ENCODE measurements around the gene ANHX. TPM values are rescaled to one million over a fixed set of nuclear protein-coding genes. Genes with fewer than 3 reads are reported as not detected.

Gene ANHX
- total RNA-seq, 1 experiment from 2014 or later, result not detected

- H3K27me3 Mint-ChIP-seq (ENCODE audit: unreplicated experiment), result no peaks in the 10 kb centered on the region
- BruUV-seq (replicated peaks), result no TSS peak
- CTCF ChIA-PET, result no interaction called here
- no peak for TF ChIP-seq CTCF (IDR thresholded peaks at IDR 0.05; ENCODE audit: unreplicated experiment)
- H3K4me1 Mint-ChIP-seq (ENCODE audit: low read depth, unreplicated experiment), result no peaks in the 10 kb centered on the region
- DNase-seq, result no peak
- no peak overlapping the region for H3K4me3 Mint-ChIP-seq (ENCODE audit: low read depth, unreplicated experiment)
- H3K36me3 Mint-ChIP-seq (ENCODE audit: insufficient read depth, unreplicated experiment), result no peaks in the 10 kb centered on the region
- no peak overlapping the region for H3K27ac Mint-ChIP-seq (ENCODE audit: unreplicated experiment)
- peaks cover 24% of the 10 kb centered on the region for H3K9me3 Mint-ChIP-seq (ENCODE audit: low read depth, unreplicated experiment)
- intact Hi-C loops (cut with micrococcal nuclease; ENCODE audit: unreplicated experiment), result no loop called here
Observed at GRCh38 chr12:133251732-133252131, 16.1 kb upstream of the ANHX start.

- Mint-ChIP-seq H3K4me3 (ENCODE audit: low read depth, unreplicated experiment) (no peak overlapping the region), H3K9me3 (ENCODE audit: low read depth, unreplicated experiment) (peaks cover 29% of the 10 kb centered on the region), H3K27me3 (ENCODE audit: unreplicated experiment) (no peaks in the 10 kb centered on the region), H3K27ac (ENCODE audit: unreplicated experiment) (no peak overlapping the region), H3K4me1 (ENCODE audit: low read depth, unreplicated experiment) (no peaks in the 10 kb centered on the region), H3K36me3 (ENCODE audit: insufficient read depth, unreplicated experiment) (no peaks in the 10 kb centered on the region)
- CTCF ChIA-PET, result no interaction called here
- no peak for DNase-seq
- no TSS peak for BruUV-seq (replicated peaks)
- intact Hi-C loops (cut with micrococcal nuclease; ENCODE audit: unreplicated experiment), result no loop called here
- TF ChIP-seq CTCF (IDR thresholded peaks at IDR 0.05; ENCODE audit: unreplicated experiment), result no peak
Observed at GRCh38 chr12:133236556-133236955, 879 bp upstream of the ANHX start.

GRCh38 chr12:133236144-133236543, 467 bp upstream of the ANHX start:
- DNase-seq, result no peak
- Mint-ChIP-seq H3K4me3 (ENCODE audit: low read depth, unreplicated experiment) (no peak overlapping the region), H3K9me3 (ENCODE audit: low read depth, unreplicated experiment) (peaks cover 26% of the 10 kb centered on the region), H3K36me3 (ENCODE audit: insufficient read depth, unreplicated experiment) (no peaks in the 10 kb centered on the region), H3K27me3 (ENCODE audit: unreplicated experiment) (no peaks in the 10 kb centered on the region), H3K27ac (ENCODE audit: unreplicated experiment) (no peak overlapping the region), H3K4me1 (ENCODE audit: low read depth, unreplicated experiment) (no peaks in the 10 kb centered on the region)
- CTCF ChIA-PET, result no interaction called here
- intact Hi-C loops (cut with micrococcal nuclease; ENCODE audit: unreplicated experiment), result no loop called here
- BruUV-seq (replicated peaks), result no TSS peak
- TF ChIP-seq CTCF (IDR thresholded peaks at IDR 0.05; ENCODE audit: unreplicated experiment), result no peak

- peaks cover 24% of the 10 kb centered on the region for H3K9me3 Mint-ChIP-seq (ENCODE audit: low read depth, unreplicated experiment)
- no peak overlapping the region for H3K4me3 Mint-ChIP-seq (ENCODE audit: low read depth, unreplicated experiment)
- no peaks in the 10 kb centered on the region for H3K27me3 Mint-ChIP-seq (ENCODE audit: unreplicated experiment)
- CTCF ChIA-PET, result no interaction called here
- H3K4me1 Mint-ChIP-seq (ENCODE audit: low read depth, unreplicated experiment), result no peaks in the 10 kb centered on the region
- intact Hi-C loops (cut with micrococcal nuclease; ENCODE audit: unreplicated experiment), result no loop called here
- DNase-seq, result no peak
- BruUV-seq (replicated peaks), result no TSS peak
- no peak overlapping the region for H3K27ac Mint-ChIP-seq (ENCODE audit: unreplicated experiment)
- H3K36me3 Mint-ChIP-seq (ENCODE audit: insufficient read depth, unreplicated experiment), result no peaks in the 10 kb centered on the region
- TF ChIP-seq CTCF (IDR thresholded peaks at IDR 0.05; ENCODE audit: unreplicated experiment), result no peak
Observed at GRCh38 chr12:133234971-133235370, 706 bp downstream of the ANHX start.

Measured in Calu3 (cell line).